ENCODE data around the gene MYCN.
"Not testable (repeated sequence)": the region's sequence is repeated elsewhere in the genome, so short reads cannot be mapped to it uniquely, and the experiment has no call there.

Gene MYCN

DNA sequence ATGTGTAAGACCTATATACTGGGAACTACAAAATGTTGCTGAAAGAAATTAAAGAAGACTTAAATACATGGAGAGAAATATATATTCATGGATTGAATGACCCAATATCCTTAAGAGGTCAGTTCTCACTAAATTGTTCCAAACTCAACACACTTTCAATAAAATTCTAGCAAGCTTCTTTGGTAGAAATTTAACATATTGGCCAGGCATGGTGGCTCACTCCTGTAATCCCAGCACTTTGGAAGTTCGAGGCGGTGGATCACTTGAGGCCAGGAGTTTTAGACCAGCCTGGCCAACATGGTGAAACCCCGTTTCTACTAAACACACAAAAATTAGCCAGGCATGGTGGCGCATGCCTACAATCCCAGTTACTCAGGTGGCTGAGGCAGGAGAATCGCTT is 33.6 kb upstream of the MYCN start:
- Histone ChIP-seq H3K27me3 (no peaks in the 10 kb centered on the region), H3K36me3 (no peaks in the 10 kb centered on the region)

DNA sequence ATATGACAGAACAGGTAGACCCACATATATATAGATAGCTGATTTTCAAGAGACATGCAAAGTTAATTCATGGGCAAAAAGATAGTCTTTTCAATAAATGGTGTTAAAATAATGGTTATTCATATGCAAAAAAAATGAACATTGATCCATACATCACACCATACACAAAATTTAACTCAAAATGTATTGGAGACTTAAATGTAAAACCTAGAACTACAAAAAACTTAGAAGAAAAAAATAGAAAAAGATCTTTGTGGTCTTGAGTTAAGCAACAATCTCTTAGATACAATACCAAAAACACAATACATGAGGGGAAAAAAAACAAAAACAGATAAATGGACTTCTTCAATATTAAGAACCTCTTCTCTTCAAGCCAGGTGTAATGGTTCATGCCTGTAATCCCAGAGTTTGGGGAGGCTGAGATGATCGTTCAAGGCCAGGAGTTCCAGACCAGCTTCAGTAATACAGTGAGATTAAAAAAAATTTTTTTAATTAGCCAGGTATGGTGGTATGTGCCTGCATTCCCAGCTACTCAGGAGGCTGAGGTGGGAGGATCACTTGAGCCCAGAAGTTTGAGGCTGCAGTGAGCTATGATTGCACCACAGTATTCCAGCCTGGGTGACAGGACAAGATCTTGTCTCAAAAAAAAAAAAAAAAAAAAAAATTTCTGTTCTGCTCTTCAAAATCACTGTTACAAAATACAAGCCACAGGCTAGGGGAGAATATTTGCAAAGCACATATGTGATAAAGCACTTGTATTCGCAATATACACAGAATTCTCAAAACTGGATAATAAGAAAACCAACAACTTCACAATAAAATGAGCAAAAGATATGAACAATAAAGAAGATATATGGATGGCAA is 32.7 kb upstream of the MYCN start:
- Histone ChIP-seq H3K36me3 (no peaks in the 10 kb centered on the region), H3K4me2 (no peak overlapping the region), H4K20me1 (no peaks in the 10 kb centered on the region), H3K4me3 (no peak overlapping the region), H3K9me3 (replicated peaks in 1 of 11) (no peaks in the 10 kb centered on the region), H3K9ac (no peak overlapping the region), H3K27ac (no peak overlapping the region), H3K27me3 (no peaks in the 10 kb centered on the region), H3K4me1 (no peaks in the 10 kb centered on the region)
- TF ChIP-seq Cebpa-rat (IDR thresholded peaks at IDR 0.05), result no peak

More for the DNA sequence above, 33.6 kb upstream of the MYCN start:
- Histone ChIP-seq H3K27ac (no peak overlapping the region), H3K4me1 (no peaks in the 10 kb centered on the region), H4K20me1 (no peaks in the 10 kb centered on the region), H3K9ac (no peak overlapping the region), H3K9me3 (replicated peaks in 1 of 11) (peaks cover 0 to 4% (median 0%) of the 10 kb centered on the region in 11 experiments; a peak in 2 of 22 replicates), H3K4me2 (no peak overlapping the region), H3K4me3 (no peak overlapping the region)
- no peak for TF ChIP-seq Cebpa-rat (IDR thresholded peaks at IDR 0.05)

GRCh38 chr2:15908371-15908770 is 32.0 kb upstream of the MYCN start:
- H3K4me1 ChIP-seq, result no peaks in the 10 kb centered on the region
- no peak overlapping the region for H3K4me2 ChIP-seq
- no peak overlapping the region for H3K9ac ChIP-seq
- H3K36me3 ChIP-seq, result no peaks in the 10 kb centered on the region
- no peak overlapping the region for H3K4me3 ChIP-seq
- no peak overlapping the region for H3K27ac ChIP-seq
- H3K27me3 ChIP-seq, result no peaks in the 10 kb centered on the region
- H3K9me3 ChIP-seq (replicated peaks in 1 of 11), result no peaks in the 10 kb centered on the region
- TF ChIP-seq Cebpa-rat (IDR thresholded peaks at IDR 0.05), result no peak
- no peaks in the 10 kb centered on the region for H4K20me1 ChIP-seq

GRCh38 chr2:15909157-15909556 is 31.2 kb upstream of the MYCN start:
- Histone ChIP-seq H3K9ac (no peak overlapping the region), H3K27ac (no peak overlapping the region), H3K4me1 (no peaks in the 10 kb centered on the region), H3K4me3 (no peak overlapping the region), H3K9me3 (replicated peaks in 1 of 11) (no peaks in the 10 kb centered on the region), H4K20me1 (no peaks in the 10 kb centered on the region), H3K36me3 (no peaks in the 10 kb centered on the region), H3K4me2 (no peak overlapping the region), H3K27me3 (no peaks in the 10 kb centered on the region)
- TF ChIP-seq Cebpa-rat (IDR thresholded peaks at IDR 0.05), result no peak

GRCh38 chr2:15909736-15910135 is 30.6 kb upstream of the MYCN start:
- H4K20me1 ChIP-seq, result no peaks in the 10 kb centered on the region
- H3K9me3 ChIP-seq (replicated peaks in 1 of 11), result no peaks in the 10 kb centered on the region
- no peaks in the 10 kb centered on the region for H3K4me1 ChIP-seq
- H3K9ac ChIP-seq, result no peak overlapping the region
- H3K36me3 ChIP-seq, result no peaks in the 10 kb centered on the region
- no peaks in the 10 kb centered on the region for H3K27me3 ChIP-seq
- no peak overlapping the region for H3K27ac ChIP-seq
- no peak overlapping the region for H3K4me2 ChIP-seq
- no peak for TF ChIP-seq Cebpa-rat (IDR thresholded peaks at IDR 0.05)
- H3K4me3 ChIP-seq, result no peak overlapping the region

- H3K27ac ChIP-seq; H3K4me1 ChIP-seq; H3K4me3 ChIP-seq; H3K9me3 ChIP-seq (replicated peaks in 1 of 11); H3K4me2 ChIP-seq; H4K20me1 ChIP-seq; H3K9ac ChIP-seq; H3K36me3 ChIP-seq; H3K27me3 ChIP-seq: not testable (repeated sequence)
Observed at GRCh38 chr2:15911270-15911669, 29.1 kb upstream of the MYCN start.

DNA sequence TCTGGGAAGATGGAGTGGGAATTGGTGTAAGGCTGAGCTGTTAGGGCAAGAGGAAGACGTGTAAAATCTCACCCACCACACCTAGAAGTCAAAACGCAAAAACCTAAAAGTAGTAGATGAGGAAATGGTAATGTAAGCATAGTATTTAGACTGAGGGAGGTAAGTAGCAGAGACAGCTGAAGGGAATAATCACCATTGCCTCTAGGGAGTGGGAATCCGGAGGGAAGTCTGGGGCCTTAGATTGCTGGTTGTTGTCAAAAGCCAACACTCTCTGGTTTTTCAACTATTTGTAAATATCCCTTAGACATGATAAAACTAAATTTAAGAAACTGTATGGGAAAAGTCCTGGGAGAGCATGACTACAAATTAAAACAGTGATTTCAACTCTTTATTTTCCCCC is 28.7 kb upstream of the MYCN start:
- Histone ChIP-seq H4K20me1 (no peaks in the 10 kb centered on the region), H3K36me3 (no peaks in the 10 kb centered on the region), H3K27me3 (no peaks in the 10 kb centered on the region), H3K4me3 (no peak overlapping the region), H3K9ac (no peak overlapping the region), H3K27ac (no peak overlapping the region), H3K4me2 (no peak overlapping the region), H3K9me3 (replicated peaks in 1 of 11) (no peaks in the 10 kb centered on the region), H3K4me1 (no peaks in the 10 kb centered on the region)
- TF ChIP-seq Cebpa-rat (IDR thresholded peaks at IDR 0.05), result no peak

- no peaks in the 10 kb centered on the region for H3K4me1 ChIP-seq
- no peaks in the 10 kb centered on the region for H4K20me1 ChIP-seq
- H3K27ac ChIP-seq, result no peak overlapping the region
- no peak overlapping the region for H3K4me3 ChIP-seq
- no peaks in the 10 kb centered on the region for H3K9me3 ChIP-seq (replicated peaks in 1 of 11)
- H3K9ac ChIP-seq, result no peak overlapping the region
- no peaks in the 10 kb centered on the region for H3K27me3 ChIP-seq
- no peaks in the 10 kb centered on the region for H3K36me3 ChIP-seq
- TF ChIP-seq Cebpa-rat (IDR thresholded peaks at IDR 0.05), result no peak
- no peak overlapping the region for H3K4me2 ChIP-seq
Observed at GRCh38 chr2:15912203-15912602, 28.1 kb upstream of the MYCN start.

DNA sequence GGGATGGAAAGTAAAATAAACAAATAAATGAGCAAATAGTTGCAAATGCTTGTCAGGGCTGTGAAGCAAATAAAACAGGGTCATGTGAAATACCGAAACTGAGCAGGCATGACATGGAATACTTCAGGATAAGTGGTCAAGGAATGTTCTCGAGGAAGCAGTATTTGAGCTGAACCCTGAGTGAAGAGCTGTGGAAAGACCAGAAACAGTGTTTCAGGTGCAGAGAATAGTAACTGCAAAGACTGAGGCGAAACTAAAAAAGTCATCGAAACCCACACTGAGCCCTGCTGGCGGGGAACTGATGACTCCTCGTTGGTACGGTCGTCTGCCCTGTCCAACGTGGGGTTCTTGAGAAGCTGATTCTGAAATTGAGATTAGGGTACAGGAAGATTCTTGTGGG is 27.2 kb upstream of the MYCN start:
- Histone ChIP-seq H3K4me1 (no peaks in the 10 kb centered on the region), H3K9ac (no peak overlapping the region), H4K20me1 (no peaks in the 10 kb centered on the region), H3K27me3 (no peaks in the 10 kb centered on the region), H3K27ac (no peak overlapping the region), H3K36me3 (no peaks in the 10 kb centered on the region), H3K9me3 (replicated peaks in 1 of 11) (no peaks in the 10 kb centered on the region), H3K4me2 (no peak overlapping the region), H3K4me3 (no peak overlapping the region)
- no peak for TF ChIP-seq Cebpa-rat (IDR thresholded peaks at IDR 0.05)

- H4K20me1 ChIP-seq, result no peaks in the 10 kb centered on the region
Observed at GRCh38 chr2:15914596-15915385, 25.6 kb upstream of the MYCN start.

DNA sequence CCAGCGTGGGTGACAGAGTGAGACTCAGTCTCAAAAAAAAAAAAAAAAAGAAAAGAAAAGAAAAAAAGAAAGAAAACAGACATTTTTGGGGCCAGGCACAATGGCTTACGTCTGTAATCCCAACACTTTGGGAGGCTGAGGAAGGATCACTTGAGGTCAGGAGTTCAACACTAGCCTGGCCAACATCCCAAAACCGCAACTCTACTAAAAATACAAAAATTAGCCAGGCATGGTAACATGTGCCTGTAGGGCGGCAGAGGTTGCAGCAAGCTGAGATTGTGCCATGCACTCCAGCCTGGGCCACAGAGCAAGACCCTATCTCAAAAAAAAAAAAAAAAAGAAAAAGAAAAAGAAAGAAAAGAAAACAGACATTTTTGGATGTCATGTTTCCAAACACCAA is 24.8 kb upstream of the MYCN start:
- H3K36me3 ChIP-seq; H3K4me2 ChIP-seq; H3K4me1 ChIP-seq; H3K27ac ChIP-seq; H3K27me3 ChIP-seq; H3K9ac ChIP-seq; H4K20me1 ChIP-seq; H3K9me3 ChIP-seq (replicated peaks in 1 of 11); H3K4me3 ChIP-seq: not testable (repeated sequence)

More at GRCh38 chr2:15914596-15915385, 25.6 kb upstream of the MYCN start:
- no peak overlapping the region for H3K4me3 ChIP-seq
- no peak overlapping the region for H3K9ac ChIP-seq
- H3K27ac ChIP-seq, result no peak overlapping the region
- H3K4me2 ChIP-seq, result no peak overlapping the region
- no peak for TF ChIP-seq Cebpa-rat (IDR thresholded peaks at IDR 0.05)
- no peaks in the 10 kb centered on the region for H3K36me3 ChIP-seq
- no peaks in the 10 kb centered on the region for H3K9me3 ChIP-seq (replicated peaks in 1 of 11)
- peaks cover 0 to 3% (median 1%) of the 10 kb centered on the region in 10 experiments; a peak in 9 of 20 replicates for H3K4me1 ChIP-seq
- H3K27me3 ChIP-seq, result no peaks in the 10 kb centered on the region
